T follicular helper cell (primary cell): Measurements from ENCODE around the gene PLCD4.

Source experiments
- DNase-seq: peaks from one replicate; pipeline ENCODE4 v3.0.0-alpha.2; 2020; ENCODE audit warnings: low read depth
- total RNA-seq, 2 experiments: gene quantifications; one replicate each; lab custom pipeline; 2026; lab: John Stamatoyannopoulos, UW

Gene PLCD4
- 0.09 to 0.36 reads per million in 2 experiments for total RNA-seq

DNA sequence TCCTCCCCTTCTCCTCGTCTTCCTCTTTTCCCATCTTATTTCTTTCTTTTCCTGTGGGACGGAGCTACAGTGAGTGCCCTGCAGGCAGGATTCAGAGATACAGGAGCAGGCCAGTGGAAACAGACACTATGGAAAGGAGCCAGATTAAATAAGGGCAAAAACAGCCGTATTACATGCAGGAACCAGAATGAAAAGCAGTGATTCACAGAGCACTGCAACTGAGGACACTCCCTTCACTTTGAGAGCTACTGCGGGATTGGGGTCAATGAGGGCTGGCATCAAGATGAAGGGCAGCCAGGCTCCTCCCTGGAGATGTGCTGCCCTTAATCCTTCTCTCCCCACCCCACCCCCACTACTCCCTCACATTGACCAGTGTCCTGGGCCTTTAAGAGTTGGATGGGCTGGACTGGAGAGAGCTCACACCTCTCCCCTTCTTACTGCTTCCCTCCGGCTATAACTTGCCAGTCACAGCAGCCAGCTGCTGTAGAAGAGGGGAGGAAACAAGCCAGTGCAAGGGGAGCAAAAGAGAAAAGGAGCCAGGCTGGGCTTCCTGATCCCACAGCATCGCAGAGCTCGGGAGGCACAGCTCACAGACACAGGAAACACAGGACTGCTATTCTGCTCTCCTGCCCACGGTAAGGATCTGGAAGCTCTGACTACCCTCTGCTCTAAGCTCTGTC lies at the start of gene PLCD4:
Gene PLCD4 (plus strand): TSS at position 464 of the 680 bp plus-strand sequence. CDS start 7,841 bp downstream, outside the sequence.
- DNase-seq, result no peak

GRCh38 chr2:218557941-218558340 lies 49.8 kb upstream of the PLCD4 start:
- no peak for DNase-seq

DNA sequence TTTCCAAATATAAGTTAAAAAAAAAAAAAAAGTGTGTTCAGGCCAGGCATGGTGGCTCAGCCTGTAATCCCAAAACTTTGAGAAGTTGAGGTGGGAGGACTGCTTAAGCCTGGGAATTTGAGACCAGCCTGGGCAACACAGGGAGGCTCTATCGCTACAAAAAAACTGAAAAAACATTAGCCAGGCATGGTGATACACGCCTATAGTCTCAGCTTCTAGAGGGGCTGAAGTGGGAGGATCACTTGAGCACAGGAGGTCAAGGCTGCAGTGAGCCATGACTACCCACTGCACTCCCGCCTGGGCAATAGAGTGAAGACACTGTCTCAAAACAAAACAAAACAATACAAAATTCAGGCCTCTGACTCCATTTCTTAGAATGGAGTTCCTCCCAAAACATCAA lies 48.7 kb upstream of the PLCD4 start:
- DNase-seq, result no peak

GRCh38 chr2:218564056-218564455 lies 43.6 kb upstream of the PLCD4 start:
- DNase-seq, result no peak

DNA sequence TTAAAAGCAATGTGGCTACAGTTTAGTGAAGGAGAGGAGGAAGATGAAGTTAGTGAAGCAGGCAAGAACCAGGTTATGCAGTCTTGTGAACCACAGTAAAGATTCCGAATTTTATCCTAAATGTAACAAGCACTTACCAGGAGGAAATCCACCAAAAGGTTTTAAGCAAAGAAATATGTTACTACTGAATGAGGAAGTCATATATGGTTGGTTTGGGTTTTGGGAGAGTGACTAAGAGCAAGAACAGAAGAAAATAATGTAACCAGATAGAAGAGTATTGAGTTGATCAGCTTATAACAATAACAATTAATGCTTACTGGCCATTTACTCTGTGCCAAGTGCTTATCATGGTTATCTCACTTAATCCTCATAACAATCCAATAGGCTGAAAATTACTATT lies 41.4 kb upstream of the PLCD4 start:
- no peak for DNase-seq

- DNase-seq, result peak; percentile 73
Measured at GRCh38 chr2:218567797-218568189, 39.9 kb upstream of the PLCD4 start.

GRCh38 chr2:218568190-218569037 lies 39.3 kb upstream of the PLCD4 start, which contains the start of the genes CNOT9 and USP37:
Gene CNOT9 (plus strand): TSS chr2:218568839. CDS start chr2:218568955, 116 bp downstream.
Gene USP37 (minus strand): TSS chr2:218568351. CDS start chr2:218558653, 9,698 bp downstream.
- peak; percentile 100 for DNase-seq

- DNase-seq, result peak; percentile 49
Measured at GRCh38 chr2:218569038-218569431, 38.7 kb upstream of the PLCD4 start.

GRCh38 chr2:218569661-218570500 lies 37.8 kb upstream of the PLCD4 start:
- no peak for DNase-seq

DNA sequence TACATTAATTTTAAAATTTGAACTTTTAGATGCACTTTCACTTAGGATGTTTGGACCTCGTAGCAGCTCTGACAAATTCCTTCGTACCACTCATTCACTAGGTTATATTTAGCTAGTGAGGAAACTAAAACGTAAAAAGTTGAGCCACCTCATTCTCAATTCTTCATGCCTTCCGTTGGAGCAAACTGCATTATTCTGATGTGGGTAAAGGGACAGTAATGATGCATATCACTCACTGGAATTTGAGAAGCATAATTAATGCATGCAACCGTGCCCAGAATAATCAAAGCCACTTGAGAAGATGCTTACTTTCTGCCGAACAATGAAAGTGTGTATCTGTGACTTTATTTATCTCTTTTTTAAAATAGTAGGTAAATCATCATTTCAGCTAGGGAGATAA lies 36.8 kb upstream of the PLCD4 start:
- DNase-seq, result no peak

- no peak for DNase-seq
Measured at GRCh38 chr2:218576854-218577253, 30.8 kb upstream of the PLCD4 start.

GRCh38 chr2:218577482-218578220 lies 30.0 kb upstream of the PLCD4 start:
- DNase-seq, result no peak

- no peak for DNase-seq
Measured at GRCh38 chr2:218578272-218578877, 29.3 kb upstream of the PLCD4 start.

- DNase-seq, result no peak
Measured at GRCh38 chr2:218582076-218582475, 25.6 kb upstream of the PLCD4 start.

- DNase-seq, result no peak
Measured at GRCh38 chr2:218583983-218584850, 23.5 kb upstream of the PLCD4 start.

DNA sequence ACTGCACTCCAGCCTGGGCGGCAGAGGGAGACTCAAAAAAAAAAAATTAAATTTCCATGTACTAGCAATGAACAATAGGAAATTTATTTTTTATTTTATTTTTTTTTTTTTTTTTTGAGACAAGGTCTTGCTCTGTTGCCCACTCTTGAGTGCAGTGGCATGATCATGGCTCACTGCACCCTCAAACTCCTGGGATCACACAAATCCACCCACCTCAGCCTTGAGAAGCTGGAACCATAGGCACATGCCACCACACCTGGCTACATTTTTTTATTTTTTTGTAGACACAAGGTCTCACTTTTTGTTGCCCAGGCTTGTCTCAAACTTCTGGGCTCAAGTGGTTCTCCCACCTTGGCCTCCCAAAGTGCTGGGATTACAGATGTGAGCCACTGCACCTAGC lies 22.2 kb upstream of the PLCD4 start:
- DNase-seq, result no peak

GRCh38 chr2:218605432-218605831 lies 2.3 kb upstream of the PLCD4 start:
- no peak for DNase-seq

GRCh38 chr2:218615868-218616315 lies 8.2 kb downstream of the PLCD4 start:
- DNase-seq, result no peak

DNA sequence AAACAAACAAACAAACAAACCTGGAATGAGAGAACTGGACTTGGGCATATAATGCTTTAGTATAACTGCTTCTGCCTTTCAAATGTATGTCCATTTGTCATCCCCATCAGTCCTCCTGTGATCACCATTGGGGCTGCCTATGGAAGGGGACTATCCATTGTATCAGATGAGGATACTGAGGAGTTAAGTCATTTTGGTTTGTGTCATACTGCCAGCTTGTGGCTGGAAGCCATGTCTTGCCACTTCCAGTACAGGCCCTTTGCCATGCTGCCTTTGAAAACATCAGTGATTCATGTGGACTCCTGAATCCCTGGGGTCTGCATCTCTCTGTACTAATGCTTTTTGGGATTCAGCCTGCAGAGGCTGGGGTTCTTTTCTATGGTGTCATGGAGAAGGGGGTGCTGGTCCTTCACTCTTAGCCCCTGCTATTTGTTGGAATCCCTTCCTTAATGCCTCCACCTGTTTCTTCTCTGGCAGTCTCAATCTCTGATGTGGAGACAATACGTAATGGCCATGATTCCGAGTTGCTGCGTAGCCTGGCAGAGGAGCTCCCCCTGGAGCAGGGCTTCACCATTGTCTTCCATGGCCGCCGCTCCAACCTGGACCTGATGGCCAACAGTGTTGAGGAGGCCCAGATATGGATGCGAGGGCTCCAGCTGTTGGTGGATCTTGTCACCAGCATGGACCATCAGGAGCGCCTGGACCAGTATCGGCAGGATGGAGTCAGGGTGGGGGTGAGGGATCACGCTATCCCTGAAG lies 10.6 kb downstream of the PLCD4 start:
- no peak for DNase-seq
